Measurements from ENCODE around the gene MTFP1.

GRCh38 chr22:30436196-30436595 is 10.6 kb downstream of the MTFP1 start:
- no peak for TF ChIP-seq EZH2 (IDR thresholded peaks at IDR 0.05; ENCODE audit: low read depth)
- no peak for TF ChIP-seq CTCF (conservative IDR thresholded peaks at IDR 0.05)
